ENCODE results near the gene ZNF253.
"Not testable (repeated sequence)": the region's sequence is repeated elsewhere in the genome, so short reads cannot be mapped to it uniquely, and the experiment has no call there.

The ZNF253 gene

GRCh38 chr19:19911150-19911549 is 45.5 kb downstream of the ZNF253 start:
- H3K9ac ChIP-seq, result no peak overlapping the region
- no peaks in the 10 kb centered on the region for H3K27me3 ChIP-seq
- H3K4me3 ChIP-seq, result peak overlapping the region in 1 of 10 experiments; percentile 1; a peak in 2 of 20 replicates
- peaks cover 99 to 100% (median 100%) of the 10 kb centered on the region in 11 experiments for H3K9me3 ChIP-seq (replicated peaks in 1 of 11)
- H3K36me3 ChIP-seq, result peaks cover 100% of the 10 kb centered on the region in 11 experiments
- no peak overlapping the region for H3K27ac ChIP-seq
- no peaks in the 10 kb centered on the region for H4K20me1 ChIP-seq
- H3K4me1 ChIP-seq, result no peaks in the 10 kb centered on the region
- TF ChIP-seq Cebpa-rat (IDR thresholded peaks at IDR 0.05), result no peak
- no peak overlapping the region for H3K4me2 ChIP-seq

GRCh38 chr19:19914596-19914995 is 48.9 kb downstream of the ZNF253 start:
- H3K9me3 ChIP-seq (replicated peaks in 1 of 11), result peaks cover 92 to 99% (median 96%) of the 10 kb centered on the region in 11 experiments
- no peaks in the 10 kb centered on the region for H4K20me1 ChIP-seq
- H3K4me3 ChIP-seq, result no peak overlapping the region; a peak in 1 of 20 replicates
- H3K27ac ChIP-seq, result no peak overlapping the region
- H3K27me3 ChIP-seq, result no peaks in the 10 kb centered on the region
- peaks cover 82 to 95% (median 87%) of the 10 kb centered on the region in 11 experiments for H3K36me3 ChIP-seq
- H3K4me2 ChIP-seq, result no peak overlapping the region
- no peak for TF ChIP-seq Cebpa-rat (IDR thresholded peaks at IDR 0.05)
- H3K4me1 ChIP-seq, result no peaks in the 10 kb centered on the region
- H3K9ac ChIP-seq, result no peak overlapping the region

GRCh38 chr19:19930417-19930816 is 64.7 kb downstream of the ZNF253 start:
- H3K4me2 ChIP-seq, H3K9ac ChIP-seq, H3K27ac ChIP-seq, H4K20me1 ChIP-seq, H3K4me1 ChIP-seq, H3K27me3 ChIP-seq: not testable (repeated sequence)
- H3K36me3 ChIP-seq, result peaks cover 95 to 100% (median 99%) of the 10 kb centered on the region in 11 experiments
- H3K4me3 ChIP-seq, result peak overlapping the region in 1 of 10 experiments; percentile 10; a peak in 1 of 20 replicates
- H3K9me3 ChIP-seq (replicated peaks in 1 of 11), result peaks cover 99 to 100% (median 100%) of the 10 kb centered on the region in 11 experiments

GRCh38 chr19:19933432-19934314 is 68.0 kb downstream of the ZNF253 start:
- H3K4me1 ChIP-seq, H3K27me3 ChIP-seq, H4K20me1 ChIP-seq, H3K27ac ChIP-seq, H3K4me2 ChIP-seq, H3K9ac ChIP-seq: not testable (repeated sequence)
- Histone ChIP-seq H3K4me3 (peak overlapping the region; percentile 7 to 51 (median 44); a peak in 18 of 20 replicates), H3K9me3 (replicated peaks in 1 of 11) (peaks cover 96 to 100% (median 99%) of the 10 kb centered on the region in 11 experiments), H3K36me3 (peaks cover 71 to 90% (median 79%) of the 10 kb centered on the region in 11 experiments)

GRCh38 chr19:19937403-19937802 is 71.7 kb downstream of the ZNF253 start:
- H3K36me3 ChIP-seq, result peaks cover 37 to 55% (median 43%) of the 10 kb centered on the region in 11 experiments
- H3K9me3 ChIP-seq (replicated peaks in 1 of 11), result peaks cover 73 to 100% (median 77%) of the 10 kb centered on the region in 11 experiments
- H3K4me3 ChIP-seq, result no peak overlapping the region
- TF ChIP-seq Cebpa-rat (IDR thresholded peaks at IDR 0.05), result no peak
- no peaks in the 10 kb centered on the region for H3K4me1 ChIP-seq
- no peak overlapping the region for H3K9ac ChIP-seq
- H3K4me2 ChIP-seq, result no peak overlapping the region
- peaks cover 0 to 4% (median 0%) of the 10 kb centered on the region in 11 experiments; a peak in 2 of 22 replicates for H3K27me3 ChIP-seq
- H4K20me1 ChIP-seq, result no peaks in the 10 kb centered on the region
- no peak overlapping the region for H3K27ac ChIP-seq

- Histone ChIP-seq H3K9ac (no peak overlapping the region), H3K4me2 (no peak overlapping the region), H3K9me3 (replicated peaks in 1 of 11) (peaks cover 63 to 98% (median 67%) of the 10 kb centered on the region in 11 experiments), H3K4me1 (no peaks in the 10 kb centered on the region), H4K20me1 (no peaks in the 10 kb centered on the region), H3K36me3 (peaks cover 27 to 45% (median 32%) of the 10 kb centered on the region in 11 experiments), H3K27me3 (peaks cover 0 to 4% (median 0%) of the 10 kb centered on the region in 11 experiments; a peak in 2 of 22 replicates), H3K4me3 (no peak overlapping the region), H3K27ac (no peak overlapping the region)
- no peak for TF ChIP-seq Cebpa-rat (IDR thresholded peaks at IDR 0.05)
Observed at GRCh38 chr19:19938449-19938848, 72.8 kb downstream of the ZNF253 start.

GRCh38 chr19:19943848-19944582 is 78.3 kb downstream of the ZNF253 start:
- Histone ChIP-seq H4K20me1 (no peaks in the 10 kb centered on the region), H3K4me2 (no peak overlapping the region), H3K9ac (no peak overlapping the region), H3K4me3 (no peak overlapping the region), H3K4me1 (peaks cover 0 to 15% (median 12%) of the 10 kb centered on the region in 10 experiments; a peak in 15 of 20 replicates), H3K27me3 (no peaks in the 10 kb centered on the region), H3K27ac (no peak overlapping the region), H3K9me3 (replicated peaks in 1 of 11) (peaks cover 55 to 98% (median 68%) of the 10 kb centered on the region in 11 experiments), H3K36me3 (peaks cover 0 to 14% (median 0%) of the 10 kb centered on the region in 11 experiments; a peak in 4 of 22 replicates)
- TF ChIP-seq Cebpa-rat (IDR thresholded peaks at IDR 0.05), result no peak

All from BLaER1 treated with 17β-estradiol and CSF1 and Interleukin-3, amounts not matched to agents 10 nM and 100 nM (cell line).